HepG2 (cell line): ENCODE results near the gene WASF1. TPM values are rescaled to one million over a fixed set of nuclear protein-coding genes. Genes with fewer than 3 reads are reported as not detected.

Source experiments
- AKAP8 ChIP-seq: sonication (generic); formaldehyde crosslinking; IDR thresholded peaks from 2 replicates; pipeline ENCODE4 v1.5.1; 2020; ENCODE audit warnings: mild to moderate bottlenecking, missing genetic modification reagents
- ATRX ChIP-seq: sonication (generic); formaldehyde crosslinking; IDR thresholded peaks from 2 replicates; pipeline ENCODE4 v1.4.0; 2020; ENCODE audit warnings: missing genetic modification reagents, borderline replicate concordance
- ELF4 ChIP-seq: sonication (generic); formaldehyde crosslinking; IDR thresholded peaks from 2 replicates; pipeline ENCODE4 v1.5.0; 2020; ENCODE audit warnings: missing genetic modification reagents, mild to moderate bottlenecking, moderate library complexity, borderline replicate concordance
- ETV5 ChIP-seq: IDR thresholded peaks from 2 replicates; pipeline ENCODE4 v1.6.1; 2018; ENCODE audit warnings: missing biosample characterization, missing genetic modification reagents, inconsistent platforms, borderline replicate concordance
- GABPB1 ChIP-seq: IDR thresholded peaks from 2 replicates; pipeline ENCODE4 v1.6.1; 2016; ENCODE audit warnings: mild to moderate bottlenecking, missing genetic modification reagents, moderate library complexity, missing compliant biosample characterization
- HMG20B ChIP-seq: conservative IDR thresholded peaks from 2 replicates; pipeline ENCODE4 v1.6.1; 2016; ENCODE audit warnings: missing genetic modification reagents, missing compliant biosample characterization
- MAX ChIP-seq: IDR thresholded peaks from 2 replicates; pipeline ENCODE4 v1.6.1; 2012; ENCODE audit warnings: inconsistent platforms
- NR2C2 ChIP-seq: sonication (generic); formaldehyde crosslinking; IDR thresholded peaks from 2 replicates; pipeline ENCODE4 v1.4.0; 2020; ENCODE audit warnings: missing genetic modification reagents, mild to moderate bottlenecking, moderate library complexity, borderline replicate concordance
- PHF20 ChIP-seq: sonication (generic); formaldehyde crosslinking; IDR thresholded peaks from 2 replicates; pipeline ENCODE4 v1.5.0; 2020; ENCODE audit warnings: mild to moderate bottlenecking, missing genetic modification reagents
- RXRB ChIP-seq: IDR thresholded peaks from 2 replicates; pipeline ENCODE4 v1.6.1; 2016; ENCODE audit warnings: borderline replicate concordance, missing genetic modification reagents, missing compliant biosample characterization
- SETDB1 ChIP-seq: sonication (generic); formaldehyde crosslinking; IDR thresholded peaks from 2 replicates; pipeline ENCODE4 v1.5.1; 2020; ENCODE audit warnings: missing genetic modification reagents, mild to moderate bottlenecking, borderline replicate concordance
- ZBTB25 ChIP-seq: IDR thresholded peaks from 2 replicates; pipeline ENCODE4 v1.6.1; 2018; ENCODE audit warnings: missing genetic modification reagents
- ZNF513 ChIP-seq: sonication (generic); formaldehyde crosslinking; conservative IDR thresholded peaks from 2 replicates; pipeline ENCODE4 v1.5.0; 2020; ENCODE audit warnings: missing genetic modification reagents
- ZNF605 ChIP-seq: sonication (generic); formaldehyde crosslinking; IDR thresholded peaks from 2 replicates; pipeline ENCODE4 v1.8.0; 2022; ENCODE audit warnings: mild to moderate bottlenecking, missing genetic modification reagents
- ZNF891 ChIP-seq: sonication (generic); formaldehyde crosslinking; IDR thresholded peaks from 2 replicates; pipeline ENCODE4 v1.5.0; 2020; ENCODE audit warnings: mild to moderate bottlenecking, missing genetic modification reagents
- polyA plus RNA-seq, 8 experiments: library from polyadenylated mRNA; depleted of rRNA in 3 of 8; stranded (reverse) in 7 of 8; unstranded in 1 of 8; fragments of >200 nt; fragmentation: Illumina TruSeq in 4 of 8; extraction: Trizol in 4 of 8; gene quantifications; 2 replicates each; pipeline versions ENCODE4 v1.2.1 to v1.2.3, GENCODE V29; 2011 to 2016; ENCODE audit warnings: low read depth in 4 of 8, missing spikeins in 1 of 8, mixed read lengths in 1 of 8; ENCODE audit not compliant: insufficient read depth in 1 of 8
- total RNA-seq, 5 experiments: library from RNA; depleted of rRNA; stranded (reverse); fragments of >200 nt; fragmentation: Illumina TruSeq; extraction: Trizol; gene quantifications; 2 replicates each; pipeline ENCODE4 v1.2.3, GENCODE V29; 2016; ENCODE audit warnings: low read depth in 1 of 5
- TF ChIP-seq, protein P1 (sequence below), 2 experiments: fragments of 450-650 bp in 1 of 2; sonication (generic) in 1 of 2; formaldehyde crosslinking; IDR thresholded peaks; 2 replicates each; pipeline versions ENCODE4 v1.5.0 to v1.8.0; 2020 to 2022; ENCODE audit warnings: mild to moderate bottlenecking in 1 of 2, missing genetic modification reagents in 1 of 2
- TF ChIP-seq, protein P2 (sequence below): sonication (generic); formaldehyde crosslinking; IDR thresholded peaks from 2 replicates; pipeline ENCODE4 v1.4.0; 2020; ENCODE audit warnings: missing genetic modification reagents, borderline replicate concordance
- TF ChIP-seq, protein P3 (sequence below): sonication (generic); formaldehyde crosslinking; IDR thresholded peaks from 2 replicates; pipeline ENCODE4 v1.4.0; 2020; ENCODE audit warnings: missing genetic modification reagents

Gene WASF1
- total and polyA plus RNA-seq, 2 of the 13 experiments (the other 11 are each of a cell fraction or from before 2014, with no cell fraction given) = 8.5 to 17.3 TPM

DNA sequence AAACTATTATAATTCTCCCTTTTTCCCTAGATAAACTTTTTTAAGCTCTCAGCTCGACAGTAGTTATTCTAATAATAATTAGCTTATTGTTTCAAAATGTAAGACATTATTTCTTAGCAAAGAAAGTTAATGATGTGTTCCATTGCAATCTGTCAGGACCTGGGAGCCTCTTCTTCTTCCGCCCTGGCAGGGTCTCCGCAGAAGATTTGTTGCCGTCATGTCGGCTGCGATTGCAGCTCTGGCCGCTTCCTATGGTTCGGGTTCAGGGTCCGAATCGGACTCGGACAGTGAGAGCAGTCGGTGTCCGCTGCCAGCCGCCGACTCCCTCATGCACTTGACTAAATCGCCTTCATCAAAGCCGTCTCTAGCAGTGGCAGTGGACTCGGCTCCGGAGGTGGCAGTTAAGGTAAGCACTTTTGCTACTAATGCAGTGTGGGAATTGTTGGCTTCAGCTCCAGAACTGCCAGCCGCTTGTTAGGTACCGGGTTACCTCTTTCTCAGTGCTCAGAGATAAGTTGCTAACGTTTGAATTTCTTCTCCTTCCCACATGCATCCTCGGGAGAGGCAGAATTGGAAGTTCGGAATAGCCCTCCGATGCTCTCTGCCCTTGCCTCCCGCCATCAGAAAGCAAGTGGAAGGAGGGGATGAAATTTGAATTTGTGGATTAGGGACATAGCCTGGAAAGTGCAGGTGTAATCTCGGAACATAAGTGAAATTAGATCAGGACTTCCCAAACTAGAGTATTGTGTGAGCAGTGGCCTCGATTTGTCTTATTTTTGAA is 948 bp upstream of the WASF1 start, which contains the start of gene CDC40 (continued):
- TF ChIP-seq, protein P1, sequence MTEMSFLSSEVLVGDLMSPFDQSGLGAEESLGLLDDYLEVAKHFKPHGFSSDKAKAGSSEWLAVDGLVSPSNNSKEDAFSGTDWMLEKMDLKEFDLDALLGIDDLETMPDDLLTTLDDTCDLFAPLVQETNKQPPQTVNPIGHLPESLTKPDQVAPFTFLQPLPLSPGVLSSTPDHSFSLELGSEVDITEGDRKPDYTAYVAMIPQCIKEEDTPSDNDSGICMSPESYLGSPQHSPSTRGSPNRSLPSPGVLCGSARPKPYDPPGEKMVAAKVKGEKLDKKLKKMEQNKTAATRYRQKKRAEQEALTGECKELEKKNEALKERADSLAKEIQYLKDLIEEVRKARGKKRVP (CRISPR knock-in tag; IDR thresholded peaks at IDR 0.05) = peak in 1 of 2 experiments; percentile 8; a peak in 1 of 4 replicates
- TF ChIP-seq, protein P2, sequence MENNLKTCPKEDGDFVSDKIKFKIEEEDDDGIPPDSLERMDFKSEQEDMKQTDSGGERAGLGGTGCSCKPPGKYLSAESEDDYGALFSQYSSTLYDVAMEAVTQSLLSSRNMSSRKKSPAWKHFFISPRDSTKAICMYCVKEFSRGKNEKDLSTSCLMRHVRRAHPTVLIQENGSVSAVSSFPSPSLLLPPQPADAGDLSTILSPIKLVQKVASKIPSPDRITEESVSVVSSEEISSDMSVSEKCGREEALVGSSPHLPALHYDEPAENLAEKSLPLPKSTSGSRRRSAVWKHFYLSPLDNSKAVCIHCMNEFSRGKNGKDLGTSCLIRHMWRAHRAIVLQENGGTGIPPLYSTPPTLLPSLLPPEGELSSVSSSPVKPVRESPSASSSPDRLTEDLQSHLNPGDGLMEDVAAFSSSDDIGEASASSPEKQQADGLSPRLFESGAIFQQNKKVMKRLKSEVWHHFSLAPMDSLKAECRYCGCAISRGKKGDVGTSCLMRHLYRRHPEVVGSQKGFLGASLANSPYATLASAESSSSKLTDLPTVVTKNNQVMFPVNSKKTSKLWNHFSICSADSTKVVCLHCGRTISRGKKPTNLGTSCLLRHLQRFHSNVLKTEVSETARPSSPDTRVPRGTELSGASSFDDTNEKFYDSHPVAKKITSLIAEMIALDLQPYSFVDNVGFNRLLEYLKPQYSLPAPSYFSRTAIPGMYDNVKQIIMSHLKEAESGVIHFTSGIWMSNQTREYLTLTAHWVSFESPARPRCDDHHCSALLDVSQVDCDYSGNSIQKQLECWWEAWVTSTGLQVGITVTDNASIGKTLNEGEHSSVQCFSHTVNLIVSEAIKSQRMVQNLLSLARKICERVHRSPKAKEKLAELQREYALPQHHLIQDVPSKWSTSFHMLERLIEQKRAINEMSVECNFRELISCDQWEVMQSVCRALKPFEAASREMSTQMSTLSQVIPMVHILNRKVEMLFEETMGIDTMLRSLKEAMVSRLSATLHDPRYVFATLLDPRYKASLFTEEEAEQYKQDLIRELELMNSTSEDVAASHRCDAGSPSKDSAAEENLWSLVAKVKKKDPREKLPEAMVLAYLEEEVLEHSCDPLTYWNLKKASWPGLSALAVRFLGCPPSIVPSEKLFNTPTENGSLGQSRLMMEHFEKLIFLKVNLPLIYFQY (CRISPR knock-in tag) = 0 out of 2 replicates have a peak, but pooled peaks have one; percentile 48
- TF ChIP-seq, protein P3, sequence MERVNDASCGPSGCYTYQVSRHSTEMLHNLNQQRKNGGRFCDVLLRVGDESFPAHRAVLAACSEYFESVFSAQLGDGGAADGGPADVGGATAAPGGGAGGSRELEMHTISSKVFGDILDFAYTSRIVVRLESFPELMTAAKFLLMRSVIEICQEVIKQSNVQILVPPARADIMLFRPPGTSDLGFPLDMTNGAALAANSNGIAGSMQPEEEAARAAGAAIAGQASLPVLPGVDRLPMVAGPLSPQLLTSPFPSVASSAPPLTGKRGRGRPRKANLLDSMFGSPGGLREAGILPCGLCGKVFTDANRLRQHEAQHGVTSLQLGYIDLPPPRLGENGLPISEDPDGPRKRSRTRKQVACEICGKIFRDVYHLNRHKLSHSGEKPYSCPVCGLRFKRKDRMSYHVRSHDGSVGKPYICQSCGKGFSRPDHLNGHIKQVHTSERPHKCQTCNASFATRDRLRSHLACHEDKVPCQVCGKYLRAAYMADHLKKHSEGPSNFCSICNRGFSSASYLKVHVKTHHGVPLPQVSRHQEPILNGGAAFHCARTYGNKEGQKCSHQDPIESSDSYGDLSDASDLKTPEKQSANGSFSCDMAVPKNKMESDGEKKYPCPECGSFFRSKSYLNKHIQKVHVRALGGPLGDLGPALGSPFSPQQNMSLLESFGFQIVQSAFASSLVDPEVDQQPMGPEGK (CRISPR knock-in tag) = no peak
- TF ChIP-seq GABPB1 = 0 out of 2 replicates have a peak, but pooled peaks have one; percentile 10
- TF ChIP-seq PHF20 (CRISPR knock-in tag) = peak; percentile 64; the same call in 1 of the 2 replicates
- peak; percentile 63; the same call in 1 of the 2 replicates for TF ChIP-seq NR2C2 (CRISPR knock-in tag)
- no peak for TF ChIP-seq AKAP8
- peak; percentile 39; the same call in 1 of the 2 replicates for TF ChIP-seq RXRB (CRISPR knock-in tag)
- TF ChIP-seq HMG20B (CRISPR knock-in tag) = no peak
- peak; percentile 46; the same call in 1 of the 2 replicates for TF ChIP-seq ELF4 (CRISPR knock-in tag)
- TF ChIP-seq ZNF513 (CRISPR knock-in tag) = no peak
- TF ChIP-seq ZNF891 (CRISPR knock-in tag) = 0 out of 2 replicates have a peak, but pooled peaks have one; percentile 52
- peak; percentile 35; the same call in 1 of the 2 replicates for TF ChIP-seq ETV5
- peak; percentile 22; the same call in 1 of the 2 replicates for TF ChIP-seq MAX
- TF ChIP-seq ATRX = no peak
- no peak for TF ChIP-seq ZNF605 (CRISPR knock-in tag)
- TF ChIP-seq ZBTB25 (CRISPR knock-in tag) = peak; percentile 78; the same call in 1 of the 2 replicates
- TF ChIP-seq SETDB1 (CRISPR knock-in tag) = no peak
